Measurements from ENCODE around the gene PLAGL1.
A peak's percentile ranks its signal among the peaks of the same experiment; 100 is the strongest.
"Not testable (repeated sequence)": the region's sequence is repeated elsewhere in the genome, so short reads cannot be mapped to it uniquely, and the experiment has no call there.

The PLAGL1 gene

DNA sequence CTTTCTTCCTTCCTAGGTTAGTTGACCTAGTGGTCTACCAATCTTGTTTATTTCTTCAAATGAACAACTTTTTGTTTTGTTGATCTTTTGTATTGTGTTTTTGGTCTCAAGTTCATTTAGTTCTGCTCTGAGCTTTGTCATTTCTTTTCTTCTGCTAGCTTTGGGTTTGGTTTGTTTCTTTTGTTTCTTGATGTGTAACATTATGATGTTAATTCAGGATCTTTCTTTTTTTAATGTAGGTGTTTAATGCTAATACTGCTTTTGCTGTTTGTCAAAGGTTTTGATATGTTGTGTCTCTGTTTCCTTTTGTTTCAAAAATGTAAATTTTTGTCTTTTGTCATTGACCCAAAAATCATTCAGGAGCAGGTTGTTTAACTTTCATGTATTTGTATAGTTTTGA, 78.1 kb downstream of the PLAGL1 start:
- in situ Hi-C loops (cut with HindIII; ENCODE audit: low sequenced_read_pairs) = no loop called here
- TF ChIP-seq, protein P1, sequence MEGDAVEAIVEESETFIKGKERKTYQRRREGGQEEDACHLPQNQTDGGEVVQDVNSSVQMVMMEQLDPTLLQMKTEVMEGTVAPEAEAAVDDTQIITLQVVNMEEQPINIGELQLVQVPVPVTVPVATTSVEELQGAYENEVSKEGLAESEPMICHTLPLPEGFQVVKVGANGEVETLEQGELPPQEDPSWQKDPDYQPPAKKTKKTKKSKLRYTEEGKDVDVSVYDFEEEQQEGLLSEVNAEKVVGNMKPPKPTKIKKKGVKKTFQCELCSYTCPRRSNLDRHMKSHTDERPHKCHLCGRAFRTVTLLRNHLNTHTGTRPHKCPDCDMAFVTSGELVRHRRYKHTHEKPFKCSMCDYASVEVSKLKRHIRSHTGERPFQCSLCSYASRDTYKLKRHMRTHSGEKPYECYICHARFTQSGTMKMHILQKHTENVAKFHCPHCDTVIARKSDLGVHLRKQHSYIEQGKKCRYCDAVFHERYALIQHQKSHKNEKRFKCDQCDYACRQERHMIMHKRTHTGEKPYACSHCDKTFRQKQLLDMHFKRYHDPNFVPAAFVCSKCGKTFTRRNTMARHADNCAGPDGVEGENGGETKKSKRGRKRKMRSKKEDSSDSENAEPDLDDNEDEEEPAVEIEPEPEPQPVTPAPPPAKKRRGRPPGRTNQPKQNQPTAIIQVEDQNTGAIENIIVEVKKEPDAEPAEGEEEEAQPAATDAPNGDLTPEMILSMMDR (IDR thresholded peaks at IDR 0.05; ENCODE audit: low read depth, low read length) = no peak
- H3K4me3 ChIP-seq (ENCODE audit: low read depth, low read length) = no peak overlapping the region

DNA sequence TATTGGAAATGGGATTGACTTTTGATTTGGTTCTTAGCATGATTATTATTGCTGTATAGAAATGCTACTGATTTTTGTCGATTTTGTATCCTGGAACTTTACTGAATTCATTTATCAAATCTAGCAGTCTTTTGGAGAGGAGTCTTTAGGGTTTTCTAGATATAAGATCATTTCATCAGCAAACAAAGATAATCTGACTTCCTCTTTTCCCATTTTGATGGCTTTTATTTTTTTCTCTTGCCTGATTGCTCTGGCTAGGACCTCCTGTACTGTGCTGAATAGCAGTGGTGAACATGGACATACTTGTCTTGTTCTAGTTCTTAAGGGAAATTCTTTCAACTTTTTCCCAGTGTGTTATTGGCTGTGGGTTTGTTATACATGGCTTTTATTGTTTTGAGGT, 79.2 kb downstream of the PLAGL1 start:
- in situ Hi-C loops (cut with HindIII; ENCODE audit: low sequenced_read_pairs) = no loop called here
- TF ChIP-seq, protein P1 (IDR thresholded peaks at IDR 0.05; ENCODE audit: low read depth, low read length) = no peak

More for the DNA sequence above, 78.1 kb downstream of the PLAGL1 start:
- DNase-seq (ENCODE audit: low read depth, low spot score) = no peak

DNA sequence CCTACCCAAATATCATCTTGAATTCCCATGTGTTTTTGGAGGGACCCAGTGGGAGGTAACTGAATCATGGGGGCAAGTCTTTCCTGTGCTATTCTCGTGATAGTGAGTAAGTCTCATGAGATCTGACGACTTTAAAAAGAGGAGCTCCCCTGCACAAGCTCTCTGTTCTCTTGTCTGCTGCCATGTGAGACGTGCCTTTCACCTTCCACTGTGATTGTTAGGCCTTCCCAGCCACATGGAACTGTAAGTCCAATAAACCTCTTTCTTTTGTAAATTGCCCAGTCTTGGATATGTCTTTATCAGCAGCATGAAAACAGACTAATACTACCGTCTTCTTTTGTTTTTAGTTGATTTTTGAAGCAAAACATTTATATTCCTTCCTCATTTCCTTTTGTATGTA, 91.0 kb downstream of the PLAGL1 start:
- in situ Hi-C loops (cut with HindIII; ENCODE audit: low sequenced_read_pairs); H3K4me3 ChIP-seq (ENCODE audit: low read depth, low read length); DNase-seq (ENCODE audit: low read depth, low spot score): not testable (repeated sequence)

More for the DNA sequence above, 79.2 kb downstream of the PLAGL1 start:
- H3K4me3 ChIP-seq (ENCODE audit: low read depth, low read length) = no peak overlapping the region
- no peak for DNase-seq (ENCODE audit: low read depth, low spot score)

DNA sequence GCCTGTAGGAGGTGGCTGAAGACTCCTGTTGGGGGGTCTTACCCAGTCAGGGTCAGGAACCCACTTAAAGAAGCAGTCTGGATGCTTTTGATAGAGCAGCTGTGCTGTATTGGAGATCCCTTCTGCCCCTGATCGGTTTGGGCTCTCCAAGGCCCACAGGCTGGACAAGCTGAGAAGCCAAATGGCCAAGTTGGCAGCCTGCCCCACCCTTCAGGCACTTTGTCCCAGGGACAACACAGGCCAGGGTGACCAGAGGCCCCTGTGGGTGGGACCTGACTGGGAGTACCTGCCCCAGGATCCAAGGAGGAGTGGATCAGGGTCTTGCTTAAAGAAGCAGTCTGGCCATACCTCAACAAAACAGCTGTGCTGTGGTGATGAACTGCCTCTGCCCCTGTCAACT, 95.4 kb downstream of the PLAGL1 start:
- TF ChIP-seq, protein P1 (IDR thresholded peaks at IDR 0.05; ENCODE audit: low read depth, low read length) = no peak

DNA sequence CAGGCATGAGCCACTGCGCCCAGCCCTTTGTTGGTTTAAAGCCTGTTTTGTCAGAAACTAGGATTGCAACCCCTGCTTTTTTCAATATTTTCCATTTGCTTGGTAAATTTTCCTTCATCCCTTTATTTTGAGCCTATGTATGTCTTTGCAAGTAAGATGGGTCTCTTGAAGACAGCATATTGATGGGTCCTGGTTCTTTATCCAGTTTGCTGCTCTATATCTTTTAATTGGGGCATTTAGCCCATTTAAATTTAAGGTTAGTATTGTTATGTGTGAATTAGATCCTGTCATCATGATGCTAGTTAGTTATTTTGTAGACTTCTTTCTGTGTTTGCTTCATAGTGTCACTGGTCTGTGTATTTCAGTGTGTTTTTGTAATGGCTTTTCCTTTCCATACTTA, 97.0 kb downstream of the PLAGL1 start:
- in situ Hi-C loops (cut with HindIII; ENCODE audit: low sequenced_read_pairs) = no loop called here
- H3K4me3 ChIP-seq (ENCODE audit: low read depth, low read length) = no peak overlapping the region
- no peak for DNase-seq (ENCODE audit: low read depth, low spot score)
- TF ChIP-seq, protein P1 (IDR thresholded peaks at IDR 0.05; ENCODE audit: low read depth, low read length) = no peak

More for the DNA sequence above, 95.4 kb downstream of the PLAGL1 start:
- in situ Hi-C loops (cut with HindIII; ENCODE audit: low sequenced_read_pairs) = no loop called here
- DNase-seq (ENCODE audit: low read depth, low spot score) = no peak
- H3K4me3 ChIP-seq (ENCODE audit: low read depth, low read length) = no peak overlapping the region

DNA sequence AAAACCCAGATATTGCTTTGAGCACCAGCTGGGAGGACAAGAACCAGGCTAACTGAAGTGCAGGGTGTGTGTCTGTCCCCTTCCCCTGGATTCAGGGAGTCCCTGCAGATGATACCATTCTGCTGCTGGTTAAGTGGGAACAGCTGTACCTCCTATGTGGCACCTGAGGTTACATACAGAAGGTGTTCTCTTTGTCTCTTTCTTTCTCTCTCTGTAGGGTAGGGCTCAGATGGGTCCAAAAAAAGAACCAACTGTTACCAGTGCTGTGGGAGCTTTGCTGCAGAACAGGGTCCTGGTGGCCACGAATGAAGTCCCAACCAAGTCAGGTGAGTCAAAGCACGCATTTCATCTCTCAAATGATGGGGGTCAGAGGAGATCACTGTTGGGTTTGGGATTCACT, 105.2 kb downstream of the PLAGL1 start:
- TF ChIP-seq, protein P1 (IDR thresholded peaks at IDR 0.05; ENCODE audit: low read depth, low read length) = no peak
- in situ Hi-C loops (cut with HindIII; ENCODE audit: low sequenced_read_pairs) = no loop called here
- no peak overlapping the region for H3K4me3 ChIP-seq (ENCODE audit: low read depth, low read length)
- no peak for DNase-seq (ENCODE audit: low read depth, low spot score)

DNA sequence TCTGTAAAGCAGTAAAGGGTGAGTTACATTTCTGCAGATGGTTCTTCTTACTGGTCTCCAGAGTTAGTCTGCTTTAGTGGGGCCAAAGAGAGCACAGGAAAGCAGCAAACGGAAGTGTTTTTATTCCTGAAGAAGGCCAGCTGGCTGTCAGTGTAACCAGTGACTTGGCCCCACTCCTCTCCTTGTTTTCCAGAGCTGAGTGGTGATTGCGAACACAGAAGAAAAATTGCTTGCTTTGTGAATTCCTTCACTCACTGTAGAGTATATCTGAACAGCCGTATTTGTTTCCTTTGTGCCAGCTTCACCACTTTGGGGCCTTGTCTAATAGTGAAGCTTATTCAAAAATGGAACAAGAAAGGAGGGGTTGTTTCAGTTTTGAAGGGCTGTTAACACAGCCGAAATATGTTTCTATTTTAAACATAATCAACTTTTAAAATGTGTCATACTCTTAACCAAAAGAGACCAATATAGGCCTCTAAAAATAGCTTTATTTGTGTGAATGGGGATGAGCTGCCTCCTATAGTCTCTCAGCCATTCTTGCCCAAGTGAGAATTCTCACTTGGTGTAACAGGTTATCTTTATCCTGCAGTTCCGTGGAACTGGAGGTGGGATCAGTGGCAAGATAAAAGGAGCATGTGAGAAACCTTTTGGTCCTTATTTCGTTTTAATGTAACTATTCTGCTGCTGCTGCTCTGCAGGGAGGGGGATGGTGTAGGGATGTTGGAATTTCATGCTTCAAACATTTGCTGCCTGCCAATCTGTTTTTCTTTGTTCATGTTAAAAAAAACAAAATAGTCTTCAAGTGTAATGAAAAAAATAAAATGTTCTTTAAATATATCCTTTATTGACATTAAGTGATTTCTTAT, 105.9 kb downstream of the PLAGL1 start:
- no peak overlapping the region for H3K4me3 ChIP-seq (ENCODE audit: low read depth, low read length)
- DNase-seq (ENCODE audit: low read depth, low spot score) = peak; percentile 6
- TF ChIP-seq, protein P1 (IDR thresholded peaks at IDR 0.05; ENCODE audit: low read depth, low read length) = no peak
- in situ Hi-C loops (cut with HindIII; ENCODE audit: low sequenced_read_pairs) = no loop called here

All from astrocyte of the spinal cord (primary cell).